IPS DF 6.9 (cell line): Measurements from ENCODE around the gene CNN3.
"Not testable (repeated sequence)": the region's sequence is repeated elsewhere in the genome, so short reads cannot be mapped to it uniquely, and the experiment has no call there.

Experiments
- DNase-seq: peaks from one replicate; pipeline ENCODE4 v3.0.0-alpha.2; 2013; ENCODE audit warnings: low read depth, low spot score
- H3K27ac ChIP-seq: one replicate; pipeline ENCODE4 v1.5.1; 2013; ENCODE audit warnings: low read length, control low read depth
- H3K27me3 ChIP-seq: 2 replicates; pipeline ENCODE4 v1.6.1; 2013; ENCODE audit warnings: mild to moderate bottlenecking, low read length; ENCODE audit not compliant: control insufficient read depth, insufficient read depth
- H3K36me3 ChIP-seq: 2 replicates; pipeline ENCODE4 v1.6.1; 2013; ENCODE audit warnings: low read length; ENCODE audit not compliant: control insufficient read depth, insufficient read depth
- H3K4me1 ChIP-seq: 2 replicates; pipeline ENCODE4 v1.6.1; 2013; ENCODE audit warnings: low read length; ENCODE audit not compliant: control insufficient read depth, insufficient read depth
- H3K4me3 ChIP-seq: 2 replicates; pipeline ENCODE4 v1.5.1; 2013; ENCODE audit warnings: mild to moderate bottlenecking, low read length
- H3K9me3 ChIP-seq: 2 replicates; pipeline ENCODE4 v1.6.1; 2013; ENCODE audit warnings: low read length, inconsistent platforms; ENCODE audit not compliant: control insufficient read depth, insufficient read depth
- WGBS: extraction: QIAGEN DNeasy Blood & Tissue Kit; methylation state at CpG from one replicate; pipeline ENCODE4 v1.1.7; 2013; ENCODE audit warnings: mixed read lengths, missing lambda C conversion rate; ENCODE audit not compliant: insufficient read length, insufficient coverage; 5-methylcytosine and 5-hydroxymethylcytosine counted together

CNN3 gene

DNA sequence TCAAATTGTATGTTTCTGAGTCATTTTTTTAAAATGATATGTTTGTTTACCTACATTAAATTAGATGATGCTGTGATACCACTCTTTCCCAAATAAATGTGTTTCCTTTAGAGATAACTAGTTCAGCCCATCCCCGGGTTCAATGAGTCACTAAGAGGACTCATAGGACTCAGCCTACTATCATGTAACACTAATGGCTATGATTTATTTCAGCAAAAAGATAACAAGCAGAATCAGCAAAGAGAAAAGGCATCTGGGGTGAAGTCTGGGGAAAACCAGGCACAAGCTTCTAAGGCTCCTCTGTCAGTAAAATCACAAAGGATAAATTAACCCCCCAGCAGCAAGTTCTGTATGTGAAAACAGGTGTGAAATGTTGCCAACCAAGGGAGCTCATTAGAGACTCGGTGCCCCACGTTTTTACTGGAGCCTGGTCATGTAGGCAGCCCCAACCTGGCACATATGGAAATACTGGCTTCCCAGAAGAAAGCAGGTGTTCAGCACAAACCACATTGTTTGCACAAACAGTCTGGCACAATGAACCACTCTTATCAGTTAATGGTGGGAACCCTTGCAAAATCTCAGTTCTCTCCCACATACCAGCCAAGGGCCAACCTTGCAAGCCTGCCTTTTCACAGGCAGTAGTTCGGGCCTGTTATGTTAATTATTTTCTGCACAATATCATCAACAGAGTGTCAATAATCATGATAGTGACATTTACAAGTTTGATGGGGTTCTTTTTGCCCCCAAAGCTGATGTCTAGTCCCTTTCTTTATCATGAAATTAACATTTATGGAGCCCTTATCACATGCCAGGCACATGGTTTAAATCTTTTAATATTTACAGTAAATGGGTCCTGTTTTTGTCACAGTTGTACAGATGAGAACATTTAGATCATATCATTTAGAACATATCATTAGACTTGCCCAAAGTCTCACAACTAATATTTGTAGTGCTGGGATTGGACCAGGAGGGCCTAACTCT, 23.1 kb upstream of the CNN3 start:
- Histone ChIP-seq H3K36me3 (no peaks in the 10 kb centered on the region), H3K27me3 (no peaks in the 10 kb centered on the region), H3K4me1 (no peaks in the 10 kb centered on the region; the same call in none of the 2 replicates), H3K9me3 (no peaks in the 10 kb centered on the region), H3K4me3 (no peak overlapping the region), H3K27ac (no peak overlapping the region)
- WGBS: no CpG with 5 or more reads among the region's 4 CpGs
- no peak for DNase-seq

DNA sequence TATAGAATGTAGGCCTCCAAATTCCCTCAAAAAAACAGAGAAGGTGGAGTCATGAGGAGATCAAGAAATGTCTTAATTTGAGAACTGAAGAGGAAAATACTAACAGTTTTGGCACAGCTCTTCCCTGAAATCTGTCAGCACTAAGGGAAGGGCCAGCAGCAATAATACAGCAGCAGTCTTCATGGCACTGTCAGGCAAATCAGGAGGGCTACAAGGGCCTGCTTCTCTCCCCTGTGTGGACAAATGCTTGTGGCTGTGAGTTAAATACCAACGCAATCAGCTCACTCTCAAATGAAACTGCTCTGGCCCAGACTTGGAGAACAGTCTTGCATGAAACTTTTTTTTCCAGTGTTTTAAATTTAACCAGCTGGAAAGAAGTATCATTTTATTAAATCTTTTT, 20.5 kb upstream of the CNN3 start:
- Histone ChIP-seq H3K4me3 (no peak overlapping the region), H3K4me1 (no peaks in the 10 kb centered on the region; the same call in 1 of the 2 replicates), H3K9me3 (no peaks in the 10 kb centered on the region), H3K36me3 (no peaks in the 10 kb centered on the region), H3K27ac (no peak overlapping the region), H3K27me3 (no peaks in the 10 kb centered on the region)
- WGBS: no CpG with 5 or more reads among the region's 1 CpG
- no peak for DNase-seq

DNA sequence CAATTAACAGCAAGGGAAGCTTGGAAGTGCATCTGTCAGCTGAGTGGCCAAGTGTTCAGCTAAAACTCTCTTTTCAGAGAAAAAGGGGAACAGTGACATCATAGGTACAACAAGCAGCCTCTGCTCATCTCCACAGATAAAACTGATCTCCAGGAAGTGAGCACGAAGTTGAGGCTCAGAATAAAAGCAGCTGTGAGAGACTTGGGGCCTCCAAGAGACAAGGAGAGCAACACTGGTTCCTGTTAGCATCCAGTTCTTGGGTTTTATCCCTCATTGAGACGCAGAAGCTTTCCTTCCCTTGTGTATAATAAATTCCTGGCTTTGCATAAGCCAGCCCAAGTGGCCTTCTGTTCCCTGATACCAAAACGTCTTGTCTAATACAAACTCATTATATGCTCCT, 20.0 kb upstream of the CNN3 start:
- Histone ChIP-seq H3K4me3 (no peak overlapping the region), H3K9me3 (no peaks in the 10 kb centered on the region), H3K4me1 (no peaks in the 10 kb centered on the region; the same call in 1 of the 2 replicates), H3K27me3 (no peaks in the 10 kb centered on the region), H3K27ac (no peak overlapping the region), H3K36me3 (no peaks in the 10 kb centered on the region)
- no CpG with 5 or more reads among the region's 3 CpGs for WGBS
- DNase-seq: no peak

DNA sequence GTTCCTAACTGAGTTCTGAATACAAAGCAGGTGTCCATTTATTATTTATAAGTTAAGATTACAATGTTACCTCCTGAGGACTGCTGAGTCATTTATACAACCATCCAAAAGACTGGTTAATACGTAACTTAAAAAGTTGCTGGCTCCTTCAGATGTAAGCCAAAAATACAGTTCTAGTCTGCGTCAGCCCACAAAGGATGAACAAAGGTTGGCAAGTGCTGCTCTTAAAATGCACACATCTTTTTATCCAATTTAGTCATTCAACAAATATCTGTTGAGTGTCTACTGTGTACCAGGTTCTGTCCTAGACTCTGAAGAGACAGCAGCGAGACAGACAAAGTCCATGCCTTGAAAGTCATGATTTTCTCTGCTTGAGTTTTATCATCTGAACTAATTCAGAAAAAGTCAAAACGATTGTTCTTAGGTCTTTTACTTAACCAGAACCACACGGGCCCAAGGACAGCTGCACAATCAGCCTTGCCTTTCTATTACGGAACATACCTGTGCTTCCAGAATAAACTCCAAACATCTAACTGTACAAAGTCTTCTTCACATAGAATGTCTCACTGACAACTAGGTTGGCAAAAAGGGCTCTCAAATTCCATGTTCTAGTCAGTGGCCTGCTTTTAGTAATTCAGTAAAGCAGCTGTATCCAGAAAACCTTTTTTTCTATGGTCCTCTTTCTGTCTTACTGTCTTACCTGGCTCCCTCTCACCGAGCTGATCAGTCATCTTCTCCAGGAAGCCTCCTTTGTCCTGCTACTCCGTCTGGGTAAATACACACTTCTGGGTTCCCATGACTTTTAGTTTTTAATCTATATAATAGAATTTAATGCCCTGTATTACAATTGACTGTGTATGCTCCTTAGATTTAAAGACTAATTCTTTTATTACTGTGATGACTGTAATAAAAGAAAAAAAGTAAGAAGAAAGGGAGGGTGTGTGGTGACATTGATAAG, 15.5 kb upstream of the CNN3 start:
- Histone ChIP-seq H3K4me3 (no peak overlapping the region), H3K27me3 (no peaks in the 10 kb centered on the region), H3K9me3 (no peaks in the 10 kb centered on the region), H3K36me3 (no peaks in the 10 kb centered on the region), H3K4me1 (no peaks in the 10 kb centered on the region; the same call in 1 of the 2 replicates), H3K27ac (no peak overlapping the region)
- no CpG with 5 or more reads among the region's 8 CpGs for WGBS
- DNase-seq: no peak

- H3K4me3 ChIP-seq, H3K27ac ChIP-seq, H3K9me3 ChIP-seq, H3K4me1 ChIP-seq, DNase-seq, H3K27me3 ChIP-seq, H3K36me3 ChIP-seq: not testable (repeated sequence)
- no CpG with 5 or more reads among the region's 1 CpG for WGBS
Observed at GRCh38 chr1:94941480-94941879, 14.6 kb upstream of the CNN3 start.

- Histone ChIP-seq H3K4me3 (no peak overlapping the region), H3K27me3 (no peaks in the 10 kb centered on the region), H3K9me3 (no peaks in the 10 kb centered on the region), H3K27ac (no peak overlapping the region), H3K4me1 (no peaks in the 10 kb centered on the region), H3K36me3 (no peaks in the 10 kb centered on the region)
- WGBS: no CpG with 5 or more reads among the region's 3 CpGs
- DNase-seq: no peak
Observed at GRCh38 chr1:94940738-94941137, 13.8 kb upstream of the CNN3 start.

DNA sequence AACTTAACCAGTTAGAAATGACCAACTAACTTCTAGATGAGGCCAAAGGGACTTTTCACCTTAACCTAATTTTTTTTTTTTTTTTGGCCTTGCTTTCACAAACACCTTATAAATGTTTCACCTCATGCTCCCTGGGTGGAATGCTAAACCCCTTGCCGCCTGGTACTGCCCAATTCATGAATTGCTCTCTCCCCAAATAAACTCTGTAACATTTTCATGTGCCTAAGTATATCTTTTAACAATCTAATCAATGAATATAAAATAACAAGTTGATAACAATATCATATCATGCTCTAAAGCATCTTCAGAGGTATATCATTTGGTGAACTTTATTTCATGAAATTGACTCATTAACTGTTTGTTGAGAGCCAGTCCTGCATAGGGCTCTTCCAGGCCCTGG, 10.9 kb upstream of the CNN3 start:
- WGBS: no CpG with 5 or more reads among the region's 1 CpG
- no peak for DNase-seq
- H3K36me3 ChIP-seq: no peaks in the 10 kb centered on the region
- H3K9me3 ChIP-seq: no peaks in the 10 kb centered on the region
- H3K27me3 ChIP-seq: no peaks in the 10 kb centered on the region
- no peaks in the 10 kb centered on the region for H3K4me1 ChIP-seq
- H3K27ac ChIP-seq: no peak overlapping the region
- H3K4me3 ChIP-seq: no peak overlapping the region

GRCh38 chr1:94936861-94937620, 10.1 kb upstream of the CNN3 start:
- H3K27me3 ChIP-seq: no peaks in the 10 kb centered on the region
- no peaks in the 10 kb centered on the region for H3K36me3 ChIP-seq
- H3K4me1 ChIP-seq: no peaks in the 10 kb centered on the region
- H3K4me3 ChIP-seq: no peak overlapping the region
- no peaks in the 10 kb centered on the region for H3K9me3 ChIP-seq
- no peak for DNase-seq
- WGBS: no CpG with 5 or more reads among the region's 5 CpGs
- H3K27ac ChIP-seq: no peak overlapping the region

DNA sequence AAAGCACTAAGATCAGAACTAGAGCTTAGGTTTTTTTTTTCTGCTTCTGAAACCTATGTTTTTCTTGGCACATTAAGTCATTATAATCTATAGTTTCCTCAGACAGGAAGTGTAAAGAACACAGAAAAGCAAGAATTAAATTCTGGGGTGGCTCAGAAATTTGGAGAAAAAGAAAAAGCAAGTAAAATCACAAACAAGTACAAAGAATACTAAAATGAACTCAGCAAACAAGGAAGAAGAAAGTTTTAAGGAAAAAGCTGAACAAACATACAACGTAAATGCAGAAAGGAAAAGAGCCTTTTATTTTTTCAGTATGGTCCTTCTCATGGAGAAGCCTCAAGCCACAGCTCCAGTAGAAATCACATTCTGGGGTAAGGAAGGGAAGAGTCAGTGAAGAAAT, 8.6 kb upstream of the CNN3 start:
- no peaks in the 10 kb centered on the region for H3K4me1 ChIP-seq
- no peak overlapping the region for H3K27ac ChIP-seq
- no CpG with 5 or more reads among the region's 1 CpG for WGBS

GRCh38 chr1:94935034-94935433, 8.1 kb upstream of the CNN3 start:
- WGBS: no CpG with 5 or more reads among the region's 1 CpG
- Histone ChIP-seq H3K27ac (no peak overlapping the region), H3K36me3 (no peaks in the 10 kb centered on the region)

More for the DNA sequence above, 8.6 kb upstream of the CNN3 start:
- no peak overlapping the region for H3K4me3 ChIP-seq
- no peaks in the 10 kb centered on the region for H3K9me3 ChIP-seq
- H3K27me3 ChIP-seq: no peaks in the 10 kb centered on the region
- DNase-seq: no peak
- H3K36me3 ChIP-seq: no peaks in the 10 kb centered on the region

More at GRCh38 chr1:94935034-94935433, 8.1 kb upstream of the CNN3 start:
- H3K4me3 ChIP-seq: no peak overlapping the region
- H3K4me1 ChIP-seq: no peaks in the 10 kb centered on the region
- H3K27me3 ChIP-seq: no peaks in the 10 kb centered on the region
- DNase-seq: no peak
- H3K9me3 ChIP-seq: no peaks in the 10 kb centered on the region
